ENCODE measurements around the gene DGKI. TPM values are rescaled to one million over a fixed set of nuclear protein-coding genes. Genes with fewer than 3 reads are reported as not detected.

Gene DGKI
- total RNA-seq, 1 experiment from 2014 or later: 0.15 TPM

DNA sequence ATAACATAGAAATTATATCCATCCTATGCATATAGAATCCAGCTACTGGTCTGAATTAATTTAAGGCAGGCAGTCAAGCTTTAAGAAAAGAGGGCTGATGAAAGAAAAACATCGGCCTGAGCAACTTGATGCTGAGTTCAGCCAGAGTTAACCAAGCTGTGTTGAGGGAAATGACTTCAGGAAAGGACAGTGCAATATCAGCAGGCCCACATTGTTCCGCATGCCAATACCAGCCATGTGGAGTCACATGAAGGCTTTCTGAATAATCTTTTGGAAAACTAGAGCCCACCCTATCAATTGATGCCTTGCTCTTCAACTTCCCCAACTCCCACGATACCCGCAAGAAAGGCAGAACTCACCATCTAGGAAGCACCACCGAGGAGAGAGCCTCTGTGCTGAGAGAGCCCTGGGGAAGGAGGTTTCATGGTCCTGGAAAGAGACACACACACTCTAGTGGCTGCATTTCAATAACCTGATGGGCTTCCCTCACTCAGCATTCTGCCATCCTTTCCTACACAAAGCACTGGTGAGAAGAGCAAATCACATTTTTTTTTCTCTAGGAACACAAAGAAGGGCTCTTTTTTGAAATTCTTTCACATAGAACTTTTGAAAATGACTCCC, 377.5 kb downstream of the DGKI start (continued):
- no peak for TF ChIP-seq TCF7L2 (IDR thresholded peaks at IDR 0.05; ENCODE audit: borderline replicate concordance, extremely low read depth, insufficient read depth, insufficient read length)
- TF ChIP-seq, protein P1, sequence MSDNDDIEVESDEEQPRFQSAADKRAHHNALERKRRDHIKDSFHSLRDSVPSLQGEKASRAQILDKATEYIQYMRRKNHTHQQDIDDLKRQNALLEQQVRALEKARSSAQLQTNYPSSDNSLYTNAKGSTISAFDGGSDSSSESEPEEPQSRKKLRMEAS (IDR thresholded peaks at IDR 0.05): no peak
- TF ChIP-seq SP1 (IDR thresholded peaks at IDR 0.05; ENCODE audit: low read depth): no peak
- TF ChIP-seq SRF (IDR thresholded peaks at IDR 0.05; ENCODE audit: low read depth): no peak

DNA sequence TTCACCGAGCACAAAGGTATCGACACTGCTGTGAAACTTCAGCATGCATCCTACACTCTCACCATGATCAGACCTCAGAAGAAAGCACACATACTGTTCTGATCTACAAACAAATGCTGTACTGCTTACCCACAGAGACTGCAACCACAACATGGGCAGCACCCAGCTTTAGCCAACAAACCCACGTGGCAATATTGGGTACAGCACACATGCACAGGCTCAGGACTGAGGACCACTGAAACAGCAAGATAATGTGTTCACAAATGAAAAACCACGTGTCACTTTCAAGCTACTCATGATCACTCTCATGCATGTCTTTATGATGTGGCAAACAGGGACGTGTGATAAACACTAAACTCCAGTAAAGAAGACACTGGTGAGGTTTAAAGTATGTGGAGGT, 383.9 kb downstream of the DGKI start:
- BruUV-seq (replicated peaks): no TSS peak
- Histone ChIP-seq H3K27ac (ENCODE audit: low read depth, low read length) (no peak overlapping the region), H2AFZ (ENCODE audit: low read depth, low read length, poor library complexity, severe bottlenecking) (no peak overlapping the region)

More for the DNA sequence above, 383.9 kb downstream of the DGKI start:
- TF ChIP-seq FOSL1 (IDR thresholded peaks at IDR 0.05; ENCODE audit: low read depth): no peak
- TF ChIP-seq ELF1 (IDR thresholded peaks at IDR 0.05; ENCODE audit: borderline replicate concordance, low read depth): no peak
- no peak for TF ChIP-seq SIN3A (IDR thresholded peaks at IDR 0.05; ENCODE audit: low read depth)
- TF ChIP-seq, protein P2, sequence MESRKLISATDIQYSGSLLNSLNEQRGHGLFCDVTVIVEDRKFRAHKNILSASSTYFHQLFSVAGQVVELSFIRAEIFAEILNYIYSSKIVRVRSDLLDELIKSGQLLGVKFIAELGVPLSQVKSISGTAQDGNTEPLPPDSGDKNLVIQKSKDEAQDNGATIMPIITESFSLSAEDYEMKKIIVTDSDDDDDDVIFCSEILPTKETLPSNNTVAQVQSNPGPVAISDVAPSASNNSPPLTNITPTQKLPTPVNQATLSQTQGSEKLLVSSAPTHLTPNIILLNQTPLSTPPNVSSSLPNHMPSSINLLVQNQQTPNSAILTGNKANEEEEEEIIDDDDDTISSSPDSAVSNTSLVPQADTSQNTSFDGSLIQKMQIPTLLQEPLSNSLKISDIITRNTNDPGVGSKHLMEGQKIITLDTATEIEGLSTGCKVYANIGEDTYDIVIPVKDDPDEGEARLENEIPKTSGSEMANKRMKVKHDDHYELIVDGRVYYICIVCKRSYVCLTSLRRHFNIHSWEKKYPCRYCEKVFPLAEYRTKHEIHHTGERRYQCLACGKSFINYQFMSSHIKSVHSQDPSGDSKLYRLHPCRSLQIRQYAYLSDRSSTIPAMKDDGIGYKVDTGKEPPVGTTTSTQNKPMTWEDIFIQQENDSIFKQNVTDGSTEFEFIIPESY (IDR thresholded peaks at IDR 0.05; ENCODE audit: extremely low read depth, insufficient replicate concordance, low read length): no peak
- no peak for TF ChIP-seq RAD21 (IDR thresholded peaks at IDR 0.05; ENCODE audit: low read depth)
- TF ChIP-seq SRF (IDR thresholded peaks at IDR 0.05; ENCODE audit: low read depth): no peak
- no peak for TF ChIP-seq JUND (IDR thresholded peaks at IDR 0.05)
- Histone ChIP-seq H3K27me3 (ENCODE audit: insufficient read depth, low read length) (no peaks in the 10 kb centered on the region), H3K9me2 (ENCODE audit: insufficient read depth) (no peaks in the 10 kb centered on the region), H3K79me2 (ENCODE audit: insufficient read depth, low read length) (no peaks in the 10 kb centered on the region), H3K4me2 (ENCODE audit: low read length) (no peak overlapping the region), H3K4me1 (ENCODE audit: control insufficient read depth in 1 of 2, insufficient read depth in 2 of 2, low read length in 2 of 2) (no peaks in the 10 kb centered on the region), H3K9ac (ENCODE audit: low read length) (no peak overlapping the region), H4K20me1 (ENCODE audit: insufficient read depth) (no peaks in the 10 kb centered on the region), H3K36me3 (ENCODE audit: control insufficient read depth in 1 of 2, insufficient read depth in 2 of 2, low read length in 2 of 2) (no peaks in the 10 kb centered on the region), H3K4me3 (replicated peaks in 1 of 2; ENCODE audit: low read depth in 1 of 2, low read length in 2 of 2) (no peak overlapping the region), H3K9me3 (ENCODE audit: control insufficient read depth in 1 of 2, insufficient read depth in 1 of 2, low read depth in 1 of 2, low read length in 2 of 2) (no peaks in the 10 kb centered on the region)
- ChIA-PET CTCF (no interaction called here), POLR2A (no interaction called here), RAD21 (ENCODE audit: low non-redundant PET in 1 of 2, low total read pairs in 2 of 2, uncharacterized antibody in 2 of 2, unreplicated experiment in 2 of 2) (no interaction called here)
- no peak for ATAC-seq
- DNase-seq (ENCODE audit: low read depth, low spot score): no peak
- intact Hi-C loops (cut with micrococcal nuclease): no loop called here

Data from HCT116 (cell line).